Kidney (tissue), 14 donors: ENCODE measurements around the gene DDX10. TPM values are rescaled to one million over a fixed set of nuclear protein-coding genes. Genes with fewer than 3 reads are reported as not detected.

Source experiments
- DNase-seq, 5 donors: peaks; one replicate each; pipeline ENCODE4 v3.0.0-alpha.2; 2013 to 2020
- FAIRE-seq: peaks from 2 replicates; lab custom pipeline; 2012; peaks lifted over from hg19 to GRCh38; lab: Jason Lieb, UNC
- H3K27ac ChIP-seq, 2 donors: one replicate each; pipeline ENCODE4 v1.7.0; 2013; ENCODE audit warnings: low read depth in 2 of 2, low read length in 2 of 2, inconsistent platforms in 1 of 2
- H3K27me3 ChIP-seq: one replicate; pipeline ENCODE4 v1.7.1; 2013; ENCODE audit warnings: low read length, inconsistent platforms; ENCODE audit not compliant: control insufficient read depth, insufficient read depth
- H3K36me3 ChIP-seq, 3 donors: one replicate each; pipeline versions ENCODE4 v1.7.0 to v1.7.1; 2013; ENCODE audit warnings: low read length in 3 of 3, control low read depth in 1 of 3, inconsistent platforms in 1 of 3; ENCODE audit not compliant: insufficient read depth in 3 of 3, control insufficient read depth in 2 of 3
- H3K4me1 ChIP-seq, 3 donors: one replicate each; pipeline versions ENCODE4 v1.7.0 to v1.7.1; 2013; ENCODE audit warnings: low read length in 3 of 3, inconsistent platforms in 1 of 3, low read depth in 1 of 3; ENCODE audit not compliant: control insufficient read depth in 2 of 3, insufficient read depth in 2 of 3
- H3K4me3 ChIP-seq, 3 donors: one replicate each; pipeline versions ENCODE4 v1.7.0 to v1.8.1; 2013; ENCODE audit warnings: low read length in 3 of 3, control low read depth in 1 of 3, inconsistent platforms in 1 of 3
- H3K9ac ChIP-seq, 3 donors: one replicate each; pipeline versions ENCODE4 v1.7.0 to v1.7.1; 2013; ENCODE audit warnings: low read length in 3 of 3, control low read depth in 1 of 3, inconsistent platforms in 1 of 3
- H3K9me3 ChIP-seq, 3 donors: one replicate each; pipeline versions ENCODE4 v1.7.0 to v1.7.1; 2013; ENCODE audit warnings: low read length in 3 of 3, control low read depth in 1 of 3, inconsistent platforms in 1 of 3; ENCODE audit not compliant: control insufficient read depth in 2 of 3, insufficient read depth in 1 of 3
- intact Hi-C: fragments of 100-400 bp; cut with DNase I; formaldehyde crosslinking; loops from one replicate; pipeline ENCODE4 v1.11.1; 2022
- polyA plus RNA-seq: library from polyadenylated mRNA; stranded (reverse); fragments of 350-450 nt; fragmentation: Illumina TruSeq; extraction: RNeasy Lipid Tissue Mini Kit (QIAGEN cat#74804); gene quantifications from one replicate; pipeline ENCODE4 v1.2.3, GENCODE V29; 2014; ENCODE audit warnings: low read depth, low replicate concordance; ENCODE audit not compliant: insufficient read depth
- total RNA-seq: library from RNA; stranded (reverse); fragmentation: NEBNext Ultra II Directional; extraction: Animal tissue kit (Norgen Biotek cat#: 25700); gene quantifications from one replicate; pipeline ENCODE4 v1.2.1, GENCODE V29; 2021
- TF ChIP-seq, protein P1 (sequence below): IDR thresholded peaks from 3 replicates; pipeline ENCODE4 v1.5.1; 2012; ENCODE audit warnings: mild to moderate bottlenecking, moderate library complexity, borderline replicate concordance; ENCODE audit not compliant: insufficient read depth; ENCODE audit errors: extremely low read depth
- donor health status: control.
- donor health status: control.
- donor health status: control.
- donor health status: control.
- donor health status: control.
- donor health status: DM: yes; HTN: yes; CAD: no.
- donor health status: Normal renal cell carcinoma (clear cell type).

The DDX10 gene
- total and polyA plus RNA-seq, 2 donors from 2014 or later, result 24.8 to 79.2 TPM

DNA sequence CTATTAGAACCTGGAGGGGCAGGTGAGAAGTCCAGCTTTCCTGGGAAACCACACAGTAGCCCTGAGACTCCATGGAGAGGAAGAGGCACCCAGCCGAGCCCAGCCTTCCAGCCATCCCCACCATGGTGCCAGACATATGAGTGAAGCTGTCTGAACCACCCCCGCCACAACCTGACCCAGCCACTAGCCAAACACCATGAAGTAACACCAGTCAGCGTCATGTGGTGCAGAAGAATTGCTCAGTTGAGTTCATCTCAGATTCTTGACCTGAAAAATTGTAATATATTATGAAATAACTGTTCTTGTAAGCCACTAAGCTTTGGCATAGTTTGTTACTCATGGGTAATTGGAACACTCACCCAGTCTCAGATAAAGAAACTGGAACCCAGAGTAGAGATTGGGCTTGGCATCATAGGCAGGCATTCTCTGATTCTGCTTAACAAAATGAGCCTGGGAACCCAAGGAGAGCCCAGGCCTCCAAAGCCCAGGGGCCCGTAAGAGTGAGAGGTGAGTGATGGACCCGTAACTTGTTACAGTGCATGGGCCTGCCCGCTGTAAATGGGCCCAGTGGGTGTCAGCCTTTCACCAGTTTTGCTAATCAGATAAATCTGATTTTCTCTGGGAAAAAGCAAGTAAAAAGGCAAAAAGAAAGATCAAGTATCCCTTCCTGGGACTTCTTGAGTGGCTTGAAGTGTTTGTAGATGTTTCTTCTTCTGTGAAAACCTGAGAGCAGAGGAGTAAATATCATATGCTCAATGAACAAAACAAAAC lies 305.5 kb downstream of the DDX10 start:
- intact Hi-C loops, result no loop called here
- Histone ChIP-seq H3K27me3 (no peaks in the 10 kb centered on the region), H3K4me1 (no peaks in the 10 kb centered on the region), H3K9me3 (no peaks in the 10 kb centered on the region), H3K36me3 (no peaks in the 10 kb centered on the region), H3K9ac (no peak overlapping the region), H3K4me3 (no peak overlapping the region), H3K27ac (no peak overlapping the region)
- TF ChIP-seq, protein P1, sequence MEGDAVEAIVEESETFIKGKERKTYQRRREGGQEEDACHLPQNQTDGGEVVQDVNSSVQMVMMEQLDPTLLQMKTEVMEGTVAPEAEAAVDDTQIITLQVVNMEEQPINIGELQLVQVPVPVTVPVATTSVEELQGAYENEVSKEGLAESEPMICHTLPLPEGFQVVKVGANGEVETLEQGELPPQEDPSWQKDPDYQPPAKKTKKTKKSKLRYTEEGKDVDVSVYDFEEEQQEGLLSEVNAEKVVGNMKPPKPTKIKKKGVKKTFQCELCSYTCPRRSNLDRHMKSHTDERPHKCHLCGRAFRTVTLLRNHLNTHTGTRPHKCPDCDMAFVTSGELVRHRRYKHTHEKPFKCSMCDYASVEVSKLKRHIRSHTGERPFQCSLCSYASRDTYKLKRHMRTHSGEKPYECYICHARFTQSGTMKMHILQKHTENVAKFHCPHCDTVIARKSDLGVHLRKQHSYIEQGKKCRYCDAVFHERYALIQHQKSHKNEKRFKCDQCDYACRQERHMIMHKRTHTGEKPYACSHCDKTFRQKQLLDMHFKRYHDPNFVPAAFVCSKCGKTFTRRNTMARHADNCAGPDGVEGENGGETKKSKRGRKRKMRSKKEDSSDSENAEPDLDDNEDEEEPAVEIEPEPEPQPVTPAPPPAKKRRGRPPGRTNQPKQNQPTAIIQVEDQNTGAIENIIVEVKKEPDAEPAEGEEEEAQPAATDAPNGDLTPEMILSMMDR, result no peak
- FAIRE-seq, result no peak
- no peak for DNase-seq

GRCh38 chr11:108973402-108974162 lies 308.7 kb downstream of the DDX10 start:
- Histone ChIP-seq H3K9ac (no peak overlapping the region), H3K27ac (no peak overlapping the region), H3K36me3 (no peaks in the 10 kb centered on the region), H3K4me1 (no peaks in the 10 kb centered on the region), H3K27me3 (no peaks in the 10 kb centered on the region), H3K4me3 (no peak overlapping the region), H3K9me3 (no peaks in the 10 kb centered on the region)
- DNase-seq (no peak), FAIRE-seq (no peak)
- intact Hi-C loops, result no loop called here
- TF ChIP-seq, protein P1, result no peak

DNA sequence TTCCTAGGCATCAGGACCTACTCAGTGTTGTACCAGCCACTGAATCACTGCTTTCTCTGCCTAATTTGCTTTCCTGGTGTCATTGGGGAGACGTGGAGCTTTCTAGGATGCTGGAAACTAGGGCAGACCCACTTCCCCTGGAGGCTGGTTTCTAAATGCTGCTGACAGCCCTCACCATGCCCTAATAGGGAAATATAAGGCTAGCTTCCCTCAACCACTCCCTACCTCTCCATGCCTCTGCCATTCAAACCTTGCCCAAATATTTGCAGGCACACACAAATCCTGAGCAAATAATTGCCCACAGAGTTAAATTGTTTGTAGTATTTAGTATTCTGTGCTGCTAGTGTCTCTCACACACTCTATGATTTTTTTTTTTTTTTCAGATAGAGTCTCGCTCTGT lies 310.2 kb downstream of the DDX10 start:
- no peak for DNase-seq
- Histone ChIP-seq H3K4me3 (no peak overlapping the region), H3K27ac (no peak overlapping the region), H3K27me3 (no peaks in the 10 kb centered on the region), H3K36me3 (no peaks in the 10 kb centered on the region), H3K9me3 (no peaks in the 10 kb centered on the region), H3K4me1 (no peaks in the 10 kb centered on the region), H3K9ac (no peak overlapping the region)
- TF ChIP-seq, protein P1, result no peak
- no peak for FAIRE-seq
- intact Hi-C loops, result no loop called here
